DOHH2 (cell line): ENCODE results near the gene SLC39A10.

Source experiments
- H3F3A ChIP-seq: fragments of 200-600 bp; sonication (generic), shearing (Covaris generic); 2 replicates; pipeline ENCODE4 v1.6.0; 2016; ENCODE audit warnings: antibody characterized with exemption, mild to moderate bottlenecking; ENCODE audit not compliant: control insufficient read depth, insufficient read depth
- H3K27ac ChIP-seq: fragments of 200-600 bp; sonication (generic); 2 replicates; pipeline ENCODE4 v1.5.1; 2014; ENCODE audit warnings: low read depth, mild to moderate bottlenecking, low read length, moderate library complexity
- H3K27me3 ChIP-seq: fragments of 200-600 bp; sonication (generic); 2 replicates; pipeline ENCODE4 v1.6.1; 2014; ENCODE audit warnings: mild to moderate bottlenecking, low read length, mixed read lengths; ENCODE audit not compliant: control insufficient read depth
- H3K36me3 ChIP-seq: fragments of 200-600 bp; sonication (generic); 2 replicates; pipeline ENCODE4 v1.6.1; 2014; ENCODE audit warnings: mild to moderate bottlenecking, low read length, moderate library complexity, mixed read lengths; ENCODE audit not compliant: control insufficient read depth
- H3K4me1 ChIP-seq: fragments of 200-600 bp; sonication (generic); 2 replicates; pipeline ENCODE4 v1.6.1; 2014; ENCODE audit warnings: mild to moderate bottlenecking, low read length, mixed read lengths; ENCODE audit not compliant: control insufficient read depth
- H3K4me2 ChIP-seq: fragments of 200-600 bp; sonication (generic); 2 replicates; pipeline ENCODE4 v1.6.0; 2014; ENCODE audit warnings: mild to moderate bottlenecking, low read length, moderate library complexity
- H3K4me3 ChIP-seq: fragments of 200-600 bp; sonication (generic); 2 replicates; pipeline ENCODE4 v1.5.1; 2014; ENCODE audit warnings: mild to moderate bottlenecking, low read length, mixed read lengths
- H3K79me2 ChIP-seq: fragments of 200-600 bp; sonication (generic); 2 replicates; pipeline ENCODE4 v1.6.1; 2014; ENCODE audit warnings: mild to moderate bottlenecking, low read length, mixed read lengths; ENCODE audit not compliant: control insufficient read depth
- H3K9me2 ChIP-seq: fragments of 200-600 bp; sonication (generic); replicated peaks from 2 replicates; pipeline ENCODE4 v1.6.1; 2014; ENCODE audit warnings: mild to moderate bottlenecking, low read length, mixed read lengths; ENCODE audit not compliant: control insufficient read depth
- H3K9me3 ChIP-seq: fragments of 200-600 bp; sonication (generic); 2 replicates; pipeline ENCODE4 v1.6.1; 2014; ENCODE audit warnings: antibody characterized with exemption, low read length, mixed read lengths; ENCODE audit not compliant: control insufficient read depth, insufficient read depth
- H4K20me1 ChIP-seq: fragments of 200-600 bp; sonication (generic); 2 replicates; pipeline ENCODE4 v1.6.0; 2014; ENCODE audit warnings: low read depth, mild to moderate bottlenecking, antibody characterized with exemption, low read length, moderate library complexity; ENCODE audit not compliant: control insufficient read depth, insufficient read depth
- CTCF ChIP-seq: fragments of 200-600 bp; sonication (generic); IDR thresholded peaks from one replicate; pipeline ENCODE4 v1.5.1; 2014; ENCODE audit warnings: antibody characterized with exemption, mild to moderate bottlenecking, low read depth, low read length; ENCODE audit not compliant: poor library complexity, severe bottlenecking
- EZH2phosphoT487 ChIP-seq: fragments of 200-600 bp; sonication (generic); IDR thresholded peaks from 2 replicates; pipeline ENCODE4 v1.6.1; 2017; ENCODE audit warnings: borderline replicate concordance, mild to moderate bottlenecking, antibody characterized with exemption, low read length, moderate library complexity, mixed read lengths

The SLC39A10 gene

GRCh38 chr2:195733831-195734230 lies 76.8 kb downstream of the SLC39A10 start:
- no peak overlapping the region for H3K4me2 ChIP-seq
- H3K4me1 ChIP-seq = no peaks in the 10 kb centered on the region
- no peaks in the 10 kb centered on the region for H4K20me1 ChIP-seq
- H3K4me3 ChIP-seq = no peak overlapping the region
- no peaks in the 10 kb centered on the region for H3K79me2 ChIP-seq
- no peaks in the 10 kb centered on the region for H3K9me2 ChIP-seq
- no peaks in the 10 kb centered on the region for H3K27me3 ChIP-seq
- no peak for TF ChIP-seq EZH2phosphoT487
- no peak for TF ChIP-seq CTCF
- H3K36me3 ChIP-seq = peaks cover 10% of the 10 kb centered on the region
- H3K27ac ChIP-seq = no peak overlapping the region
- no peaks in the 10 kb centered on the region for H3K9me3 ChIP-seq
- no peaks in the 10 kb centered on the region for H3F3A ChIP-seq

DNA sequence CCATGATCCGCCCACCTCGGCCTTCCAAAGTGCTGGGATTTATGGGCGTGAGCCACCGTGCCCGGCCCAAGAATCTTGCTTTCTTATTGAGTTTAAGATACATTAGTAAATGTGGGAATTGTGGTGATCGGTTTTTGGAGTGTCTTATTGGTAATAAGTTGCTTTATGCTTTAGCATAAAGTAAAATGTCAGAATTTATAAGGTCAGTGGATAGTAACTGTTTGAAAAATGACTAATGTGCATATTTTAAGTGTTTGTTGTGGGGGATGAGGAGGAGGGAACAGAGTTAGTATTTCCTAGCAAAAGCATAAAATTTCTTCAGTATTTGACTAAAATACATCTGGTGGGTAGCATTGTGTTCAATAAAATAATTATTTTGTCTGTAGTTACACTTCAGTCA lies 77.4 kb downstream of the SLC39A10 start:
- no peaks in the 10 kb centered on the region for H3K27me3 ChIP-seq
- H3K4me2 ChIP-seq = no peak overlapping the region
- no peaks in the 10 kb centered on the region for H3K79me2 ChIP-seq
- TF ChIP-seq EZH2phosphoT487 (no peak), CTCF (no peak)
- no peaks in the 10 kb centered on the region for H3K9me3 ChIP-seq
- no peaks in the 10 kb centered on the region for H4K20me1 ChIP-seq
- no peaks in the 10 kb centered on the region for H3K9me2 ChIP-seq
- no peaks in the 10 kb centered on the region for H3K4me1 ChIP-seq
- peaks cover 10% of the 10 kb centered on the region for H3K36me3 ChIP-seq
- no peaks in the 10 kb centered on the region for H3F3A ChIP-seq
- H3K27ac ChIP-seq = no peak overlapping the region
- no peak overlapping the region for H3K4me3 ChIP-seq

DNA sequence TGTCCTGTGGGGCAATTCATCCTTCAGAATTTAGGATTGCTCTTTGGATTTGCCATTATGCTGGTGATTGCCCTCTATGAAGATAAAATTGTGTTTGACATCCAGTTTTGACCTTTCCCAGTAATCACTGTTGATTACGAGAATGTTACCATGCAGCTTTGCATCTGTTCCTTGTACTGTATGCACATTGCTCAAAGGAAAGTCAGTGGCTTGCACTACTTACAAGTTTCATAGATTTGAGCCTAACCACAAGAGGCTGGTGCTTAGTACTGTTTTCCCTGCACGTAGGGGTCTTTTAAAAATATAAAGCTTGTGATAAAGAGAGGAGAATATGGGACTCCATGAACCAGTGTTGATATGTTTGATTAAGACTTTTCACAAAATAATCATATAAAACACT lies 77.9 kb downstream of the SLC39A10 start:
- Histone ChIP-seq H3K36me3 (peaks cover 10% of the 10 kb centered on the region), H3F3A (no peaks in the 10 kb centered on the region), H3K9me3 (no peaks in the 10 kb centered on the region), H3K4me3 (no peak overlapping the region), H4K20me1 (no peaks in the 10 kb centered on the region), H3K9me2 (no peaks in the 10 kb centered on the region), H3K79me2 (no peaks in the 10 kb centered on the region), H3K4me1 (no peaks in the 10 kb centered on the region), H3K27me3 (no peaks in the 10 kb centered on the region), H3K27ac (no peak overlapping the region), H3K4me2 (no peak overlapping the region)
- TF ChIP-seq CTCF = no peak
- no peak for TF ChIP-seq EZH2phosphoT487

DNA sequence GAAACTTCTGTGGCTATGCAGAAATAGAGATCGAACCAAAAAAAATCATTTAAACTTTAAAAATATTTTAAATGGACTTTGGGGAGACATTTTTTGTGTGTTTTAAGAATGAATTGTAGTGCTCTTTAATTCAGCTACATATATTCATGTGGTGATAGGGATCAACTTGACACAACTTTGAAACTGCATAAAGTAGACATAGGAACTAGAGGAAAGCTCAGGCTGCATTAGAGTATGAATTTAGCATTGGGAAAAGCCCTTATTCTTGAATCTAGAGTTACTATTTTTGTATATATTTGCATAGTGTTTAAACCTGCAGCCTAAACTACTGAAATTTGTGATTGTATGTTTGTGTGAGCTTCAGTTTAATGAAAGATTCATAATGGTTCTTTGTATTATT lies 78.3 kb downstream of the SLC39A10 start:
- no peak overlapping the region for H3K27ac ChIP-seq
- no peaks in the 10 kb centered on the region for H3F3A ChIP-seq
- no peak overlapping the region for H3K4me3 ChIP-seq
- TF ChIP-seq CTCF (no peak), EZH2phosphoT487 (no peak)
- no peak overlapping the region for H3K4me2 ChIP-seq
- H3K36me3 ChIP-seq = peaks cover 10% of the 10 kb centered on the region
- no peaks in the 10 kb centered on the region for H3K79me2 ChIP-seq
- H3K27me3 ChIP-seq = no peaks in the 10 kb centered on the region
- H3K4me1 ChIP-seq = no peaks in the 10 kb centered on the region
- no peaks in the 10 kb centered on the region for H3K9me2 ChIP-seq
- no peaks in the 10 kb centered on the region for H3K9me3 ChIP-seq
- H4K20me1 ChIP-seq = no peaks in the 10 kb centered on the region
